NCI-H446 (cell line): ENCODE data around the gene TMEM212.
"Not testable (repeated sequence)": the region's sequence is repeated elsewhere in the genome, so short reads cannot be mapped to it uniquely, and the experiment has no call there.

ENCODE experiments used
- DNase-seq, 2 experiments: peaks; one replicate each; lab custom pipeline; 2025; lab: John Stamatoyannopoulos, UW

Gene TMEM212

GRCh38 chr3:171834461-171834801 lies 8.7 kb upstream of the TMEM212 start:
- DNase-seq = no peak

DNA sequence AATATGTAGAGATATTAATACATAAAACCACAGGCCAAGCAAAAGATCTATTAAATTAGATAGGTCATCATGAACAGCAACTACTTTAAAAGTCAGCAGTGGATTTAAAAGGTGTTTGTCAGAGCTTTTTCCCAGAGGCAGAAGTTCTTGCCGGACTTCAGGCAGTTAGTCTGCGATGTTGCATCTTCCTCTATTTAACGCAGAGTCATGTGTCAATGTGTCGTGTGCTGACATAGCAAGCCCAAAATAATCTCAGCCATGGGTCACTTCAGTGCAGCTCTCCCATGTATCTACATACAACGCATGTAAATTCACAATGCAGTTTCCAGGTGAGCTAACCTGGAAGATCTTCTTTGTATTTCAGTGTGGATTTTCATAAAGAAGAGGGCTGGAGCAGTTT lies 8.0 kb upstream of the TMEM212 start:
- no peak for DNase-seq

GRCh38 chr3:171835613-171836012 lies 7.5 kb upstream of the TMEM212 start:
- DNase-seq = no peak

GRCh38 chr3:171836855-171837254 lies 6.3 kb upstream of the TMEM212 start:
- no peak for DNase-seq

GRCh38 chr3:171837698-171838097 lies 5.5 kb upstream of the TMEM212 start:
- DNase-seq = no peak

DNA sequence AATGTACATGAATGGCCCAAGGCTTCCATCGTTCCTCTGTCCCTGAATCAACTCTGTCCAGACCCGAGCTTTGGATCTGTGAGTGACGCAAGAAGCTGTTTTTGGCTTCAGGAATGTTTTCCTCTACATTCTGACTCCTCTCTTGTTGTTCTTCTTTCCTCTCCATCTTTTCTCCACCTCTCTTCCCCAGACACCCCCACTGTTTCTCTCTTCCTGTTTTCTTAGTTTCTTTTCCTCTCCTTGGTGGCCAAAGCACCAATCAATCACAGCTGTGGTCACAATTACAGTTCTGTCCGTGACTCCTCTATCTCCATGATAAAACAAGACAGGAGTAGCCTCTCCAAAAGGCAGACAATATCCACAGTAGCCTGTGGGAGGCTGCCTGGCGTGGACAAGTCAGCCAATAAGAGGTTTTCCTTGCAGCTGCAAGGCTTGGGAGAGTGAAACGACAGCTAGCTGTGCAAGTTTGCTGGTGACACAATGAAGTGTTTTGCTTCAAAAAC lies 4.9 kb upstream of the TMEM212 start:
- no peak for DNase-seq

DNA sequence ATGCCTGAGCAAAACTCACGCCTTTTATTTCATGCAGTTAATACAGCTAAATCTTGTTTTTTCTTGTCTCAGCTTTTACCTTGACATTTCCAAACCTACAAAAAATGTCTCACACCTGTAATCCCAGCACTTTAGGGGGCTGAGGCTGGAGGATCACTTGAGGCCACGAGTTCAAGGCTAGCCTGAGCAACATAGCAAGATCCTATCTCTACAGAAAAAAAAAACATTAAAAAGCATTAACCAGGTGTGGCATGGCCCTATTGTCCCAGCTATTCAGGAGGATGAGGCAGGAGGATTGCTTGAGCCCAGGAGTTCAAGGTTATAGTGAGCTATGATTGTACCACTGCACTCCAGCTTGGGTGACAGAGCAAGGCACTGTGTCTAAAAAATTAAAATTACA lies 3.9 kb upstream of the TMEM212 start:
- DNase-seq = no peak

- no peak for DNase-seq
Observed at GRCh38 chr3:171840445-171840810, 2.7 kb upstream of the TMEM212 start.

DNA sequence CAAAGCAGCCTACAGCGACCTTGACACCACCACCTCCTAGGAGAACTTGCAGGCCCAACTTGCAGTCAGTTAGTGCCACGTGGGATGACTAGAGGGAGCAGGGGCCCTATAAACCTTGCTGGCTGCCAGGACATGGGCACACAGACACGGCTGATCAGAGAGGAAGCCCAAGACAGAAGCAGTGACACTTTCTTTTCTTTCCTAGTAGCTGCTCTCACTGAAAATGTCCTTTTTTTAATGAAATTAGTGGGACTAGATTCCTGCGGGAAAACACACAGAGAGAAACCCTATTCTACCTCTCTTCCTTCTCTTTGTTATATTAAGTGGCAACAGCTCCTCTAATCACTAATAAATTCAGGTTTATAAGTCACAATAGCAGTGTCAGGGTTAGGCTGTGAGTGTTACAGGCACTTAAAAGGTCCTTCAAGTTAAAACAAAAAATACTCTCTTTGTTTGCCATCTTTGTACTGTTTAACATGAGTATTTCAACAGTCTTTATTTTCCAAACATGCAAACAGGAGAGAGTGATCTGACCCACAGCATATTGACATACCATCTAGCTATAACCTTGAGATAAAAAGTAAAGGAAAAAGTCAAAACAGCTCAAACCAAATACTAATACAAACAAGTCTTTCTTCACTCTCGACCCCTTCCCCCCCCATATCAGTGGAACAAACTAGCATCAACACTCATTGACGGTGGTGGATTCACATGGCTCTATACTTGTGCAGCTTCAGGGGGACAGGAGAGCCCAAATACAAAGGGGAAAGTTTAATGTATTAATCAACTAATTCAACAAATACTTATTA lies 2.1 kb upstream of the TMEM212 start:
- DNase-seq = no peak

DNA sequence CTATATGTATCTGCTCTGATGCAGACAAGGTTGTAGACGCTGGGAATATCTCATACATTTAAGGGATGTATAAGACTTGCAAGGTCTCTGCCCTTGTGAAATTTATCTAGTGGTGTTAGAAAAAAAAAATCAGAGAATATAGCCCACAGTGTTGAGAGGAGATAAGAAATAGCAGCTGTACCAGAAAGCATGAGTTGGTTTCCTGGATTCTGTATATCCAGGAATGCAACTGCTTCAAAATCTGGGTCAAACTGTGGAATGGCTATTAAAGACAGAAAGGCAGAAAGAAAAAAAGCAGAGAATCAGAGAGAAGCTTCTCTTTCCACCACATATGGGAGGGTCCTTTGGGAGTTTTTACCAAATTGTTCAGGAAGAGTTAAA lies 1.5 kb upstream of the TMEM212 start:
- no peak for DNase-seq

DNA sequence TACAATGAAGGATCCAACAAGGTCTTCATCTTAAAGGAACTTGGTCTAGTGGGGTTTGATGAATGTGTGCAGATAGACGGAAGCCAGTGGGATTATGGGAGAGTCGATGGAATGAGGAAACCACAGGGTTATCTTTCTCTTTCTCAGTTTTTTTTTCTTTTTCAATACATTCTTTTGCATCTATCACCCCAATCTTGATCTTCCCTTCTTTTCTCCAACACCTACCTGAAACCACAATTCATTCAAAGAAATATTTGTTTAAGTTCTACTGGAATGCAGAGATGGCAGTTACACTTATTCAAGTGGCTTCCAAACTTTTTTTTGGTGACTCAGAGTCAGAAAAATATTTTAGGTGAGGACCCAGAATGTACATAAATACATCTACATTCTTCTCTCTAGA lies 1.7 kb downstream of the TMEM212 start:
- no peak for DNase-seq

GRCh38 chr3:171845481-171846284 lies 2.5 kb downstream of the TMEM212 start:
- no peak for DNase-seq

DNA sequence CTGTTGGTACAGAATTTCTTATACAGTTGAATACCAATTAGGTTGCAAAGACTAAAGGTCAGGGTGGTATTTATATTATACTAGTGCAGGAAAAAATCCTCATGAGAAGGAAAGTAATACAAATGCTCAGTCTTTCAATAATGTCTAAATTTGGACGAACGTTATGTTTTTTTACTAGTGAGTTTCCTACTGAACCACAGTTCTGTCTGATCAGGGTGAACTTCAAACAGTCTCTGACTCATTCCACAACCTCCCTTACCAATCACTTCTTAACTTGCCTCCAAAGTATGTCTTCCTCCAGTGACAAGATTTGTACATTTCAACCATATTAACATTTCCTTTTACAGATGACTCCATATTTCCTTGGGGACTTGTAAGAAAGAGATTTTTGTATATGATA lies 3.4 kb downstream of the TMEM212 start:
- DNase-seq = no peak

DNA sequence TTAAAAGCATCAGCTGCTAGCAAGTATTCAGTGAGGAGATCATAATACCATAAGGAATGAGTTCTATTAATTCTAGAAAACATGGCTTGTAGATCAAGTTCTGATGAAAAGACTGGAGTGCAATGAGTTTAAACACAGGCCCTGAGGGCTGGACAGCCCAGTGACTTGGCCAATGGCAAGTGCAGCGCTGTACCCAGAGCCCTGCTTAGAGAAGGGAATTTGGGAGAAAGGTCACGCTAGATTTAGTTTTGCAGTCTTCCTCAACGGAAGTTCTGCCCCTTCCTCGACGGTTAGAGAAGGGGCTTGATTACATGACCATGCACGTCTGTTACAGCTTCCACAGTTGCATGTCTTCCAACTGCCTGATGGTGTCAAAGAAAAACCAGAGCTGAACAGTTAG lies 4.0 kb downstream of the TMEM212 start:
- DNase-seq = no peak

GRCh38 chr3:171847595-171848259 lies 4.6 kb downstream of the TMEM212 start:
- no peak for DNase-seq

- DNase-seq = no peak
Observed at GRCh38 chr3:171849617-171850319, 6.6 kb downstream of the TMEM212 start.

- DNase-seq = peak in 1 of 2 experiments; percentile 46
Observed at GRCh38 chr3:171850320-171850959, 7.3 kb downstream of the TMEM212 start.

GRCh38 chr3:171850960-171851659 lies 8.0 kb downstream of the TMEM212 start:
- DNase-seq = no peak

DNA sequence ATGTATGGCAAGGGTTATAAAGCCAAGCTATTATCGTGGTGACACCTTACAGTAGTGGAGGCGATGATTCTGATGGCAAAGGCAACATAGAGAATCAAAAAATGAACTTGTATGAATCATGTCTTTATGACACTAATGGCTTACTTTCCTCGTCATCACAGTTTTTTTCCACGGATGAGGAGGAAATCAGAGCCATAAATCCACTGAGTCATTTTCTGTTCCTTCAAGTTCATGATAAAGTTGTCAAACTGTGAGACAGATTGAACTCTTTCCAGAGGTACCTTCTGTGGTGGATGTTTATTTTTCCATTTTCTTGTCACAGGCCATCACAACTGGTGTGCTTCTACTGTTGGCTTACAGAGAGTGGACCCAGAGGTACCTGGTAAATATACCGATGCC lies 8.5 kb downstream of the TMEM212 start:
- no peak for DNase-seq

DNA sequence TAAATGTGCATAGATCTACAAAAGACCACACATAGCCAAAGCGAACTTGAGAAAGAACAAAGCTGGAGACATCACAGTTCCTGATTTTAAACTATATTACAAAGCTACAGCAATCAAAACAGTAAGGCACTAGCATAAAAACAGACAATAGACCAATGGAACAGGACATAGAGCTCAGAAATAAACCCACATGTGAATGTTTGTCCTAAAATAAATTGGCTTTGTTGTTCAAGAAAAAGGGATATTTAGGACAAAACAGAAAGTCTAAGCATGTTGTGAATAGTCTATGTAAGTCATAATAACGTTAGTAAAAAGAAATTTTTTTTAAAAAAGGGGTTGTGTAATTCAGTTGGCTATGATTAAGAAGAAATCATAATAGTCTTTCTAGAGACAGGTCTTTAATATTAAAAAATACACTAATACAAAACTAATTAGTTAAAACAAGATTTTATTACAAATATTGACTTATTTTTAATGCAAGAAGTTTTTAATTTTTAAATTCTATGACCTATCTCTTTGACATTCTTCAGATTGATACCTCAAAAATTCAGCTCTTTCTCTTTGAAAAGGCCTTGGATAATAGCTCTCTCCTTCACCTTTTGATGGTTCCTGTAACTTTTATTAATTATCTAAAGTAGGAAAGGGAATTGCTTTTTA lies 11.6 kb downstream of the TMEM212 start:
- DNase-seq = no peak

- not testable (repeated sequence) for DNase-seq
Observed at GRCh38 chr3:171858770-171859169, 15.6 kb downstream of the TMEM212 start.
